AG10803 (cell line): ENCODE measurements around the gene NEDD4L.

Source experiments
- DNase-seq: peaks from one replicate; pipeline ENCODE4 v3.0.0; 2010; ENCODE audit warnings: low read depth
- H3K4me3 ChIP-seq: 2 replicates; pipeline ENCODE4 v1.5.1; 2011; ENCODE audit warnings: mild to moderate bottlenecking, low read length, control low read depth
- CTCF ChIP-seq: conservative IDR thresholded peaks from 2 replicates; pipeline ENCODE4 v1.5.1; 2011; ENCODE audit warnings: mild to moderate bottlenecking, low read length, control low read depth, inconsistent platforms

NEDD4L gene

GRCh38 chr18:58348517-58348916 is 304.5 kb downstream of the NEDD4L start:
- no peak for DNase-seq
- no peak overlapping the region for H3K4me3 ChIP-seq
- TF ChIP-seq CTCF: no peak

GRCh38 chr18:58348951-58349350 is 304.9 kb downstream of the NEDD4L start:
- H3K4me3 ChIP-seq: no peak overlapping the region
- no peak for DNase-seq
- TF ChIP-seq CTCF: no peak

- no peak overlapping the region for H3K4me3 ChIP-seq
- no peak for DNase-seq
Measured at GRCh38 chr18:58349650-58350049, 305.6 kb downstream of the NEDD4L start.

GRCh38 chr18:58350526-58350925 is 306.5 kb downstream of the NEDD4L start:
- DNase-seq: no peak
- TF ChIP-seq CTCF: no peak
- H3K4me3 ChIP-seq: no peak overlapping the region

More at GRCh38 chr18:58349650-58350049, 305.6 kb downstream of the NEDD4L start:
- no peak for TF ChIP-seq CTCF

- TF ChIP-seq CTCF: no peak
- H3K4me3 ChIP-seq: no peak overlapping the region
- DNase-seq: no peak
Measured at GRCh38 chr18:58351776-58352175, 307.8 kb downstream of the NEDD4L start.

- DNase-seq: no peak
- no peak for TF ChIP-seq CTCF
- H3K4me3 ChIP-seq: no peak overlapping the region
Measured at GRCh38 chr18:58353581-58353980, 309.6 kb downstream of the NEDD4L start.

GRCh38 chr18:58354051-58354450 is 310.0 kb downstream of the NEDD4L start:
- no peak for TF ChIP-seq CTCF
- no peak overlapping the region for H3K4me3 ChIP-seq
- DNase-seq: no peak
